Activated T-cell treated with anti-CD3 and anti-CD28 coated beads for 24 hours (primary cell): ENCODE results near the gene DNAH12.
A peak's percentile ranks its signal among the peaks of the same experiment; 100 is the strongest.

Experiments used
- DNase-seq: peaks from one replicate; pipeline ENCODE4 v3.0.0-alpha.2; 2020; ENCODE audit warnings: low read depth

The DNAH12 gene, protein sequence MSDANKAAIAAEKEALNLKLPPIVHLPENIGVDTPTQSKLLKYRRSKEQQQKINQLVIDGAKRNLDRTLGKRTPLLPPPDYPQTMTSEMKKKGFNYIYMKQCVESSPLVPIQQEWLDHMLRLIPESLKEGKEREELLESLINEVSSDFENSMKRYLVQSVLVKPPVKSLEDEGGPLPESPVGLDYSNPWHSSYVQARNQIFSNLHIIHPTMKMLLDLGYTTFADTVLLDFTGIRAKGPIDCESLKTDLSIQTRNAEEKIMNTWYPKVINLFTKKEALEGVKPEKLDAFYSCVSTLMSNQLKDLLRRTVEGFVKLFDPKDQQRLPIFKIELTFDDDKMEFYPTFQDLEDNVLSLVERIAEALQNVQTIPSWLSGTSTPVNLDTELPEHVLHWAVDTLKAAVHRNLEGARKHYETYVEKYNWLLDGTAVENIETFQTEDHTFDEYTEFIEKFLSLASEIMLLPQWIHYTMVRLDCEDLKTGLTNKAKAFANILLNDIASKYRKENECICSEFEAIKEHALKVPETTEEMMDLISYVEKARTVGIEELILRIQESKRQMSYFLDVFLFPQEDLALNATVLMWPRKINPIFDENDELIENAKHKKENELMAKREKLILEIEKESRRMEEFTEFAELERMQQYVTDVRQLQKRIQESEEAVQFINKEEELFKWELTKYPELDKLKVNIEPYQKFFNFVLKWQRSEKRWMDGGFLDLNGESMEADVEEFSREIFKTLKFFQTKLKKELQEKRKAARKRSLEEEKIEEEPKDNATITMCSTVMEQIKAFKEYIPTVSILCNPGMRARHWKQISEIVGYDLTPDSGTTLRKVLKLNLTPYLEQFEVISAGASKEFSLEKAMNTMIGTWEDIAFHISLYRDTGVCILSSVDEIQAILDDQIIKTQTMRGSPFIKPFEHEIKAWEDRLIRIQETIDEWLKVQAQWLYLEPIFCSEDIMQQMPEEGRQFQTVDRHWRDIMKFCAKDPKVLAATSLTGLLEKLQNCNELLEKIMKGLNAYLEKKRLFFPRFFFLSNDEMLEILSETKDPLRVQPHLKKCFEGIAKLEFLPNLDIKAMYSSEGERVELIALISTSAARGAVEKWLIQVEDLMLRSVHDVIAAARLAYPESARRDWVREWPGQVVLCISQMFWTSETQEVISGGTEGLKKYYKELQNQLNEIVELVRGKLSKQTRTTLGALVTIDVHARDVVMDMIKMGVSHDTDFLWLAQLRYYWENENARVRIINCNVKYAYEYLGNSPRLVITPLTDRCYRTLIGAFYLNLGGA (N-terminal part only)

DNA sequence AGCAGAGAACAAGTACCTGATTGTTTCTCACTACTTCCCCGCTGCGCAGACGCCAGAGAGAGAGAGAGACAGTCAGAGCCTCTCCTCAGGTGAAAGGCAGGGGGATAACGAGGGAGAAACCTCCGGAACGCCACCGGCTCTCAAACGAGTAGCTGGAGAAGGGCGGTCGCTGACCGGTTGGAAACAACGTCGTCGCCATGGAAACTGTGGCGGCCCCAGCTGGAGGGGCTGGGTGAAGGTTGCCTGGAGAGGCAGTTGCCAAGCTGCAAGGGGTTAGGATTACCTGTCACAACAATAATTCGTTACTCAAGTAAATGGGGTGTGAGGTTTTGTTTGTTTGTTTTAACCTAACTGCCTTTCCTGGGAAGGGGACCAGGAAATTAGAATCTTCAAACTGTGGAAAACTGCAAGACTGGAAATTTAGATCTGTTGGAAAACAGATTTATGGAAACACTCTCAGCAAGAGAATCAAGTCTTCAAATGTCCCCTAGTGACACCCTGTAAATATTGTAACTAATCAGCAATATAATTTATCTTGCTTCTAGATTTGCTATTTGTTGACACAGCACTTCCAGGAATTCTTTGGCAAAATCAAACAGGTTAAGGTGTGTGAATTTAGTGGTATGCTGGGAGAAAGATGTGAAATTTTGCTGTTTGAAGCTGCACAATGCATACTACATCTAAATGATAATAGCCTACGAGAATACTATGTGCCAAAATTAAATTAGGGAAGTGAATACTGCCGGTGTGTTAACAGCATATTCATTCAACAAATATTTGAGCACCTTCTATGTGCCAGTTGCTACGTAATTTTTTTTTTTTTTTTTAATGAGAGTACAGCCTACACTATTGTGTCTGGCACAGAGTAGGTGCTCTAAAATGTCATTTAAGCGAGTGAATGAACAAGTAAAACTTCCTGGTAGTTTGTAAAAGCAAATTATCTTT lies at the start of gene DNAH12:
Gene DNAH12, minus strand, starts transcription at position 164 of the 945 bp plus-strand sequence. CDS start 1,474 bp downstream, outside the sequence.
- no peak for DNase-seq

DNA sequence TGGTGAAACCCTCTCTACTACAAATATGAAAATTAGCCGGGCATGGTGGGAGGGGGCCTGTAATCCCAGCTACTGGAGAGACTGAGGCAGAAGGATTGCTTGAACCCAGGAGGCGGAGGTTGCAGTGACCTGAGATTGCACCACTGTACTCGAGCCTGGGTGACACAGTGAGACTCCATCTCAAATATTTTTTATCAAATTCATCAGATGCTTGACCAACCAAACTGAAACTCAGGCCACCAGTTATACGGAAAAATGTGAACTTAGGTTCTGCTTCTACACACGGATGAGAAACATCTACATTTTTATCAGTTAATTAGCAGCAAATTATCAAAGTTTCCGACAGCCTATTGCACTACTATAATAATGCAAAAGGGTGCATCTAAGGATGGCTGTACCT lies 48.2 kb upstream of the DNAH12 start:
- no peak for DNase-seq

DNA sequence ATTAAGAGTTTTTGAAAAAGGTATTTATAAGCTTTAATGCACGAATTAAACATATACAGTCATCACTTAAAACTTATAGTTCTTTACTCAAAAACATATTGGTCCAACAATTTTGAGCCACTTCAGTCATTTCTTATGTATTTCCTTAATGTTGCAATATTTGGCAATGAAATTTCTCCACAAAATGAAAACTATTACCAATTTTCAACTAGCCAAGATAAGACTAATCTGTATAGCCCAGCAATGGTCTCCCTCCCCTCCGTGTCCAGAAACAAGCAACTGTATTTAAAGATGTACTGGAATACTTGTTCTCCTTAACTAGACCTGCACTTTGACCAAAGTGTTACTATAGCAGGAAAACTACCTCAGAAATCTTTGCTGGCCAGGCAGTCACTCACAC lies 43.8 kb upstream of the DNAH12 start:
- no peak for DNase-seq

DNA sequence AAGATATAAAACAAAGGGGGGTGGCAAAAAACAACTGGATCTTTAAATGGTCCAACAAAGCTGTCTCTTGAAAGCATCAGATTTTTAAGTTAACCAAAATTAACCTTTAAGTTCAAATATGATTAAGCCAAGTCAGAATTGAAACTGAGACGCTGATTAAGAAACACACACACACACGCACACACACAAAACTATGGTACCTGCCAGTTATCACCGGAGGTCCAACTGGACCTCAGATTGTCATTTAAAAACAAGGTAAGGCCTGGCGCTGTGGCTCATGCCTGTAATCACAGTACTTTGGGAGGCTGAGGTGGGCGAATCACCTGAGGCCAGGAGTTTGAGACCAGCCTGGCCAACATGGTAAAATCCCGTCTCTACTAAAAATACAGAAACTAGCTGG lies 42.6 kb upstream of the DNAH12 start:
- DNase-seq = no peak

DNA sequence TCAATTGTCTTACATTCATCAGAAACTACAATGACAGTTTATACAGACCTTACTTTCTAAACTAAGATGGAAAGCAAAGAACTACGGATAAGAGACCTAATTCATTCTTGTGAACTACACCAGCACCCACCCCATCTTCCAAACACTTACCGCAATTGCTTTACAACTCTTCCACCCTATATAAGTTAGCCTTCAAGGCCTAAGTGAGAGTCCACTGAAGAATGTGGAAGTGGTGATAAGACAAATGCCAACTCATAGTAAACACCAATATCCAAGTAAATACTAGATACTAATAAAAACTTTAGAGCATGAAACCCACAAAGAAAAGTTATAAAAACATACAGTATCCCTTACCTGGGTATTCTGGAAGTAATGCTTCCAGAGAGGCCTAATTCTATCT lies 39.4 kb upstream of the DNAH12 start:
- no peak for DNase-seq

DNA sequence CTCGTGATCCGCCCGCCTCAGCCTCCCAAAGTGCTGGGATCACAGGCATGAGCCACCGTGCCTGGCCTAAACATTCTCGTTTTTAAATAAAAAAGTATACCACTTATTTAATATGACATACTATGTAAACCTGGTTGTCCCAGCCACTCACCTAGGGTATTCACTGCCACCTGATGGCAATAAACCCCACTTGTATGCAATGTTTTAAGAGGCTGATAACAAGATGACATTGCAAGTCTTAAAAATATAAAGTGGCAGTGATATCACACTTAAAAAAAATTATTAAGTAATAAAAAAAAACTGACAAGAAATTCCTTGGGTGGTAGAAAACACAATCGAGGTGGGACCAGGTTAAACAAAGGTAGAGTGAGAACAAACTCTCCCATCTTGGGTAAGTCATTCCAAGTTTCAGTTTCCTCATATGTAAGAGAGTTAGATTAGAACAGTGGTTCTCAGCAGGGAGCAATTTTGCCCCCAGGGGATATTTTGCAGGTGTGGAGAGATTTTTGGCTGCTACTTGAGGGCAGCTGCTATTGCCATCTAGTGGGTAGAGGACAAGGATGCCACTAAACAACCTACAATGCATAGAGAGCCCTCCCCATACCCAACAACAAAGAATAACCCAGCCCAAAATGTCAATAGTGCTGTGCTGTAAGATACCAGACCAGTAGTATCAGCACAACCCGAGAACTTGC lies 38.5 kb upstream of the DNAH12 start:
- no peak for DNase-seq

DNA sequence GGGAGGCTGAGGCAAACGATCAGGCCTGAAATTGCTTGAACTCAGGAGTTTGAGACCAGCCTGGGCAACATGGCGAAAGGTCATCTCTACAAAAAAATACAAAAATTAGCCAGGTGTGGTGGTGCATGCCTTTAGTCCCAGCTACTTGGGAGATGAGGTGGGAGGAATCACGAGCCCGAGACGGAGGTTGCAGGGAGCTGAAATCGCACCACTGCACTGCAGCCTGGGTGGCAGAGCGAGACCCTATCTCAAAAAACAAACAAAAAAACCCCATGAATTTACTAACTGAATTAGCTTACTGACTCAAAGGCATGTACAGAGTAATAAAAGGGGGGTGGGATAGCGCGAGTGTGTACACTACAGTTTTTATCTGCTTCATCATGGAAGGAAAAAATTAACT lies 33.7 kb upstream of the DNAH12 start:
- DNase-seq = no peak

DNA sequence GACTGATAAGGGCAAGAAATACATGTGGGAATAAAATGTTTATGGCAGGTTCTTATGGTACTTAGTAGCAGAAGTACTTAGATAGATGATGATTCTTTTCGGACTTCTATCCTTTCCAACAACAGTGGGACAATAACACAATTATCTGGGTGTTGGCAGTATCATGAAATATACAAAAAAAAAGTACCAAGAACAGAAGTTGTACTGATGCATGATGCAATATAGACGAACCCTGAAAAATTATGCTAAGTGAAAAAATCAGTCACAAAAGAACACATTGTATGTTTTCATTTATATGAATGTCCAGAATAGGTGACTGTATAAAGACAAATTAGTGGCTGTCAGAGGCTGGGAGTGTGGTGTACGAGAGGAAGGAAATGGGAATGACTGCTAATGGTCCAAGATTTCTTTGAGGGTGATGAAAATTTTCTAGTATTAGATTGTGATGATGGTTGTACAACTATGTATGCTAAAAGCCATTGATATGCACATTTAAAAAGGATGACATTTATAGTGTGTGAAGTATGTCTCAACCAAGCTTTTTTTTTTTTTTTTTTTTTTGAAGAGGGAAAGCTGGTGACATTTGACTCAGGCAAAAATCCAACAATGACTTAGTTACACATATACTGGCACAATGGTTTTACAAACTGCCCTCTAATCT lies 32.0 kb upstream of the DNAH12 start:
- DNase-seq = no peak

DNA sequence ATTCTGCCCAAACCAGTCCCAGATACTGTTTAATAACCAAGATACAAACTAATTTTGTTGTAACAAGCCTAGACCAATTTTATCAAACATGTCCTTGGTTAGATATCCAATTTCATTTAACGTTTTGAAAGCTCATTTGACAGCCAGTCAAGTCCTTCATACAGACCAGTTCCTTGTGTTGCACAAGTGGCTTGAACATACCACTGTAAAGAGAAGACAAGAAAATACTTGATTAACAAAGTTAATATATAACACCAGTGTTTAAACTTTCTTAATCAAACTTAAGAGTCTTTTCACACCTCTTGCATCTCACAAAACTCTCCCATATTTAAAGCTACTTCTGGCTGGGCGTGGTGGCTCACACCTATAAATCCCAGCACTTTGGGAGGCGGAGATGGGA lies 28.0 kb upstream of the DNAH12 start:
- DNase-seq = no peak

DNA sequence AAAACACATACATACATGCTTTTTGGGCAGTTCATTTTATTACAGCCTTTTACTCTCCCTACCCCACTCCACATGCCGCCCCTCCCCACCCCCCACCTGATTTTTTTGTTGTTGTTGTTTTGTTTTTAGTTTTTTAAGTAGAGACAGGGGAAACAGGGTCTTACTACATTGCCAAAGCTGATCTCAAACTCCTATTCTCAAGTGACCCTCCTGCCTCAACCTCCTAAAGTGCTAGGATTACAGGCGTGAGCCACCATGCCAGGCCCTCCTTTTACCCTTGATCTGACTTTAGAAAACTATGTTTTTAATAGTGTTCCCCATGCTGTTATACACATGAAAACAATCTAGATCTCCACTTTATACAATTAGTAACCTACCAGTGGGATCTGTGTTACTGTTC lies 26.7 kb upstream of the DNAH12 start:
- DNase-seq = no peak

DNA sequence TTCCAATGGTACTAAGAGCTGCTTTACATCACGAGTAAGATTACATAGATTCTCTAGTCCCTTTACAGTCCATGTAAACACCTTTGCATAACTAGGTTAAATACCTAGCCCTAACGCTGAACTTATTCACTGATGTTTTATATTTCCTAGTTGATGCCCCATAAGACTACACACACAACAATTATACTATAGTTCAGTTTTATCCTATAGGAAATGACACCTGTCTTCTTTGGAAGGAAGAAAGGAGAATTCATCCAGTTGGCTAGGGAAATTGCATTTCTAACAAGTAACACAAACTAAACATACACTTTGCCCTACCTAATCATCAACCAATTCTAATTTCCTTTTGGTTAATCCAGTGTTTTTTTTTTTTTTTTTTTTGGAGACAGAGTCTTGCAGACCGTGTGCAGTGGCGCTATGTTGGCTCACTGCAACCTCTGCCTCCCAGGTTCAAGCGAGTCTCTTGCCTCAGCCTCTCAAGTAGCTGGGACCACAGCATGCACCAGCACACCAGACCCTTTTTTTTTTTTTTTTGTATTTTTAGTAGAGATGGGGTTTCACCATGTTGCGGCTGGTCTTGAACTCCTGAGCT lies 25.8 kb upstream of the DNAH12 start:
- DNase-seq = no peak

DNA sequence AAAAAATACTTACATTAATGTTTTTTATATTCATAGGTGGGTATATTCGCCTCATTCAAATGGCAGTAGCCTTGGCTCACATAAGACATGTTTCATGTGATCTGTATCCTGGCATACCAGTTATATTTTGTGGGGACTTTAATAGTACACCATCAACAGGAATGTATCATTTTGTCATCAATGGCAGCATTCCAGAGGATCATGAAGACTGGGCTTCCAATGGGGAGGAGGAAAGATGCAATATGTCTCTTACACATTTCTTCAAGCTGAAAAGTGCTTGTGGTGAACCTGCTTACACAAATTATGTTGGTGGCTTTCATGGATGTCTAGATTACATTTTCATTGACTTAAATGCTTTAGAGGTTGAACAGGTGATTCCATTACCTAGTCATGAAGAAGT lies 15.4 kb upstream of the DNAH12 start:
- DNase-seq = no peak

DNA sequence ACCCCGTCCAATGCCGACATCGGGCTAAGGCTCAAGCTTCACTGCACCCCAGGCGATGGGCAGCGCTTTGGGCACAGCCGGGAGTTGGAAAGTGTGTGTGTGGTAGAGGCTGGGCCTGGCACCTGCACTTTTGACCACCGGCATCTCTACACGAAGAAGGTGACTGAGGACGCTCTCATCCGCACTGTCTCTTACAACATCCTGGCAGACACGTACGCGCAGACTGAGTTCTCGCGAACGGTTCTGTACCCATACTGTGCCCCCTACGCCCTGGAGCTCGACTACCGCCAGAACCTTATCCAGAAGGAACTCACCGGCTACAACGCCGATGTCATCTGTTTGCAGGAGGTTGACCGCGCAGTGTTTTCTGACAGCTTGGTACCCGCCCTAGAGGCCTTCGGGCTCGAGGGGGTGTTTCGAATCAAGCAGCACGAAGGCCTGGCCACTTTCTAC lies 13.0 kb upstream of the DNAH12 start:
- DNase-seq = peak; percentile 15

DNA sequence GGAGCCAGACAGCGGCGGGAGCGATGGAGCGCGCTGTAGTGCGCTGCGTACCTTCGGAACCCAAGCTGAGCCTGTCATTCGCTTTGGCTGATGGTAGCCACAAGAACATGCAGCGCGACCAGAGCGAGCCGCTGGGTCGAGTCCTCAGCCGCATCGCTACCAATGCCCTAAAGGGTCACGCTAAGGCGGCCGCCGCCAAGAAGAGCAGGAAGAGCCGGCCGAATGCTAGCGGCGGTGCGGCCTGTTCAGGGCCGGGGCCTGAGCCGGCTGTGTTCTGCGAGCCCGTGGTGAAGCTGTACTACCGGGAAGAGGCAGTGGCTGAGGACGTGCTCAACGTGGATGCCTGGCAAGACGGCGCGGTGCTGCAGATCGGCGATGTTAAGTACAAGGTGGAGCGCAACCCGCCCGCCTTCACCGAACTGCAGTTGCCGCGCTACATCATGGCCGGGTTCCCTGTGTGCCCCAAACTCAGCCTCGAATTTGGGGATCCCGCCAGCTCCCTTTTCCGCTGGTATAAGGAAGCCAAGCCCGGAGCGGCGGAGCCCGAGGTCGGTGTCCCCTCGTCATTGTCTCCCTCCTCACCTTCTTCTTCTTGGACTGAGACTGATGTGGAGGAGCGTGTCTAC lies 12.4 kb upstream of the DNAH12 start:
- no peak for DNase-seq

DNA sequence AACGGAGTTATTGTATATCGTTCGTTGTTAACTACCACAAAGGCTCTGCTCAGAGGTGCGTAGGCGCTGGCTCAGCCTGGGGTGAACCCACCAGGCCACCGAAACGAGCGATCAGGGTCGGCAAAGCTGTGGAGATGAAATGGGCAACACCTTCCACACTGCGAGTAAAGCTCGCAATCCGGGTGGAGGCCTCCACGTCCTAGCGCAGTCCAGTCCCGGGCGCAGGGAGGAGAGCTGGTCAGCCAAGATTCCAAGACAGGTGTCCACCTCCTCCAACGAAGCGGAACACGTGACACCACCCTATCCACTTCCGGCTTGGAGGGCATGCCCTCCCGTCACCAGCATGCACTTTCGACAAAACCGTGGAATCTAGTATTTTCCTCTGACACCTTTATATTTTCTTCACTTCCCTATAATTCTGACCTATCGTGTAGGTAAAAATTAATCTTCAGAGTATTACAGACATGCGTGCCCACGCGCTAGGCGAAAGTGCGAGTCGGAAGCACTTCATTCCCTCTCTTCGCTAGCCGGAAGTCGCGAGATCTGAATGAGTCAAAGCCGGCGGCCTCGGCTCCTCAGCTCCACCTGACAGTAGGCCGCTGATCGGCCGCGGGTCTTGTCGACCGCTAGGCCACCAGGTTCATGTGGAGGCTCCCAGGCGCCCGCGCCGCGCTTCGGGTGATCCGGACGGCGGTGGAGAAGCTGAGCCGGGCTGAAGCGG lies 11.8 kb upstream of the DNAH12 start, which contains the start of gene PDE12:
Gene PDE12, plus strand, starts transcription at position 537 of the 721 bp plus-strand sequence. Its CDS starts 106 bp downstream, at position 643.
- peak; percentile 74 for DNase-seq

DNA sequence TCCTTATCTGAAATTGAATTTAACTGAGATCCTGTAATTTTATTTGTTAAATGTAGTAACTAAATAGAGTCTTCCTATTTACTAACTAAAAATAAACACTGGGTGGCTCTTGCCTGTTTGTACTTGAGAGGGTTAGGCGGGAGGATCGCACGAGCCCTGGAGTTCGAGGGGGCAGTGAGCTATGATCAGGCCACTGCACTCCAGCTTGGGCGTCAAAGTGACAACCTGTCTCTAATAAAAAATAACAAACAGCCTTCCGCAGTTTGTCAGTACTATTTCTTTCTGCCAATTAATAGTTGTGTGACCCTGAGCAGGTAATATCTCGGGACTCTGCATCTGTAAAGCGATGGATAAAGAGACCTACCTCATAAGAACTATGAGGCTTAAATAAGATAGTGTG lies 11.2 kb upstream of the DNAH12 start:
- no peak for DNase-seq

DNA sequence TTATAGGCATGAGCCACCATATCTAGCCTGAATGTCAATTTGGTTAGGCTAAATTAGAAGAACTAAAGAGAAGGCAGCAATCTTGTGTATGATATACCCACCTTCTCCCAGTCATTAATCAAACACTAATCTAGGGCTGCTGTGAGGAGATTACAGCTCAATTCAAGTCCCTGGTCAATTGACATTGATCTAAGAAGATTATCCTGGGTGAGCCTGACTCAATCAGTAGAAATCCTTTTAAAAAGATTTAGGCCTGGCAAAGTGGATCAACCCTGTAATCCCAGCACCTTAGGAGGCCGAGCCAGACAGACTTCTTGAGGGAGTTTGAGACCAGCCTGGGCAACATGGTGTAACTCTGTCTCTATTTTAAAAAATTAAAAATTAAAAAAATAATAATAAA lies 2.5 kb upstream of the DNAH12 start:
- DNase-seq = no peak

DNA sequence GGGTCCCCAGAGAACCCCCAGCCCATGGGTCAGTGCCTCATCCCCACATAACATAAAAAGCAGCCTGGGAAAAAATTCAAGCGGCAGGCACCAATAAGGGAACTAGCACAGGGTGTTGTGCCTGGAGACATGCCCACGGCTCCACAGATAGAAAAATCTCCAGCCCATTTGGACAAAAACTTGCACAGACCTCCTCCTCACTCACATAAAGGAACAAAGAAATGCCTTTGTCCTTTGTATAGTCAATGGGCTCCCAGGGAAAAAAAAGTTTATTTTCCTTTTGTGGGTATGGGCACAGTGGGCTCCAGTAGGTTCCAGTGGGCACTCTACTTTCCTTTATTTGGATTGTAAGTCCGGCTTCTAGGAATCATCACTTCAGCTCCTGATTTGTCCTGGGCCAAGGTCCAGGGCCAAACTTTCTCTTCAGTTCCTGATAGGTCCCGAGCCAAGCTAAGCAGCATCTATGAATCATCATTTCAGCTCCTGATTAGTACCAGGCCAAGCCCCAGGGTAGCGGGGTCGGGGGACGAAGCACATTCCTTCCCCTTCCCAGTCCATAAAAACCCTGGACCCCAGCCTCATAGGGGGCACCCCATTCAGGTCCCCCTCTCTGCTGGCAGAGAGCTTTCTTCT lies 1.6 kb upstream of the DNAH12 start:
- DNase-seq = no peak
